Activated T-cell treated with anti-CD3 and anti-CD28 coated beads, Interleukin-2, amount 50 U/mL, for 24 hours (primary cell): ENCODE data around the gene APOBR.
"Not testable (repeated sequence)": the region's sequence is repeated elsewhere in the genome, so short reads cannot be mapped to it uniquely, and the experiment has no call there.

ENCODE experiments used
- DNase-seq: peaks from one replicate; pipeline ENCODE4 v3.0.0-alpha.2; 2020
- H3K27ac Mint-ChIP-seq: 2 replicates; pipeline ENCODE4 v1.8.0; 2020; ENCODE audit warnings: mild to moderate bottlenecking, mixed read lengths
- H3K27me3 Mint-ChIP-seq: 2 replicates; pipeline ENCODE4 v1.8.0; 2020; ENCODE audit warnings: mixed read lengths
- H3K36me3 Mint-ChIP-seq: 2 replicates; pipeline ENCODE4 v1.8.0; 2020; ENCODE audit warnings: low read depth, mixed read lengths
- H3K4me1 Mint-ChIP-seq: 2 replicates; pipeline ENCODE4 v1.8.0; 2020; ENCODE audit warnings: low read depth, mixed read lengths
- H3K4me3 Mint-ChIP-seq: 2 replicates; pipeline ENCODE4 v1.8.0; 2020; ENCODE audit warnings: mild to moderate bottlenecking, moderate library complexity, mixed read lengths
- H3K9me3 Mint-ChIP-seq: 2 replicates; pipeline ENCODE4 v1.8.0; 2020; ENCODE audit warnings: mixed read lengths

The APOBR gene

DNA sequence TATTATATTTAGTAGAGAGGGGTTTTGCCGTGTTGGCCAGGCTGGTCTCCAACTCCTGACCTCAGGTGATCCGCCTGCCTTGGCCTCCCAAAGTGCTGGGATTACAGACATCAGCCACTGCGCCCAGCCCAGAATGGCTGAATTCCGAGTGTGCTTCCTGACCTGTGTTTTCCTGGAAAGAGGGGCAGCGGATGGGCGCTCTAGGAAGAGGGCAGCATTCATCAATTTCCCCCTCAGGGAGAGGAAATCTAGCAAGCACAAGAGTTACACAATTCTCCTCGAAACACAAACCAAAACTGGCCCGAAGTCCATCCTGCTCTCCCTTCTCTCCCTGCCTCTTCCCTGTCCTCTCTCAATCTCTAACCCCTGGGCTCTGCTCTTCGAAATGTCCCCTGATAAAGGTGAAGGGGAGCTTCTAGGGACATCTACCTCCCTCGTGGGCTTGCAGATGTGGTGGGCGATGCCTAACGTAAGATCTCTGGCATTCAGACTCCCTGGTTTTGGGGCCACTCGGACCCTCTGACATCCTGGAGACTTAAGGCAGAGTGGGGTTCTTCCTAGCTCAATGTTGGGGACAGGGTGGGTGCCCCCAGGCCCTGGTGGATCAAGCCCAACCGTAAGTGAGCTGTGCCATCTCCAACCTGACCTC, 11.2 kb downstream of the APOBR start:
- H3K36me3 Mint-ChIP-seq: no peaks in the 10 kb centered on the region
- no peak for DNase-seq
- H3K9me3 Mint-ChIP-seq: no peaks in the 10 kb centered on the region
- H3K27ac Mint-ChIP-seq: no peak overlapping the region
- no peaks in the 10 kb centered on the region for H3K27me3 Mint-ChIP-seq
- peaks cover 19% of the 10 kb centered on the region for H3K4me1 Mint-ChIP-seq
- no peak overlapping the region for H3K4me3 Mint-ChIP-seq

DNA sequence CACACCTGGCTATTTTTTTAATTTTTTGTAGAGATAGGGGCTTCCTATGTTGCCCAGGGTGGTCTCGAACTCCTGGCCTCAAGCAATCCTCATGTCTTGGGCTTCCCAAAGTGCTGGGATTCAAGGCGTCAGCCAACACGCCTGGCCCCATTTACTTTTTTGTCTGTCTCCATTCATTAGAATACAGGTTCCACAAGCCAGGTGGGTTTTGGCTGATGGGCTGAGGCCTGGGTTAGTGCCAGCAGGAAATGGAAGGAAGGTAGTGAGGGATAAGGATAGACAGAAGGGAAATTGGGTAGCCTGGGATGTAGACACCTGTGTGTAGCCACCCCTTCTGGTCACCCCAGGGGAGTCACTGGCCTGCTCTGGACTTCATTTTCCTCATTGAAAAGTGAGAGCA, 16.6 kb downstream of the APOBR start:
- H3K27me3 Mint-ChIP-seq: no peaks in the 10 kb centered on the region
- H3K27ac Mint-ChIP-seq: no peak overlapping the region
- no peaks in the 10 kb centered on the region for H3K9me3 Mint-ChIP-seq
- no peak overlapping the region for H3K4me3 Mint-ChIP-seq
- H3K4me1 Mint-ChIP-seq: peaks cover 17% of the 10 kb centered on the region
- H3K36me3 Mint-ChIP-seq: no peaks in the 10 kb centered on the region
- DNase-seq: no peak

GRCh38 chr16:28511801-28512789, 17.7 kb downstream of the APOBR start:
- no peaks in the 10 kb centered on the region for H3K36me3 Mint-ChIP-seq
- H3K27me3 Mint-ChIP-seq: no peaks in the 10 kb centered on the region
- H3K27ac Mint-ChIP-seq: no peak overlapping the region
- no peaks in the 10 kb centered on the region for H3K9me3 Mint-ChIP-seq
- no peak for DNase-seq
- H3K4me1 Mint-ChIP-seq: peaks cover 13% of the 10 kb centered on the region
- no peak overlapping the region for H3K4me3 Mint-ChIP-seq

DNA sequence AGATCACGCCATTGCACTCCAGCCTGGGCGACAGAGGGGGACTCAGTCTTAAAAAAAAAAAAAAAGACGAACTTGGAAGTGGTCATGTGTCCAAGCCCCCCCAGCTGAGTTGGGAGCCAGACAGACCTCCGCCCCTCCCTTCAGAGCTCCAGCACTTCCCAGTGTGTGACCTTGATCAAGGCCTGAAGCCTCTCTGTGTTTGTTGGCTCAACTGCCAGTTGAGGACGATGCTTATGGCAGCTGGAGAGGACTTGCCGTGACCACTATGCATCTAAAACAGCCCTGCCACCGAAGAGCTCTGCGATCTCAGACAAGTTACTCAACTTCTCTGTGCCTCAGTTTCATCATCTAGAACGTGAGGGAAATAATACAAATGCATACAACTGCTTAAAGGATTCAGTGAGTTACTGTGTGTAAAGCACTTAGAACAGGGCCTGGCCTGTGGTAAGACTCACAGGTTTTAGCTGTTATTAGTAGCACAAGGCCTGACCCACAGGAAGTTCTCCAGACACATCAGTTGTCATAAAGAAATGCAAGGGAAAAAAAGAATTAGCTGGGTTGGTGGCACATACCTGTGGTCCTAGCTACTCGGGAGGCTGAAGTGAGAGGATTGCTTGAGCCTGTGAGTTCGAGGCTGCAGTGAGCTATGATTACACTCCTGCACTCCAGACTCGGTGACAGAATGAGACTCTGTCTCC, 19.2 kb downstream of the APOBR start:
- no peaks in the 10 kb centered on the region for H3K9me3 Mint-ChIP-seq
- no peak overlapping the region for H3K4me3 Mint-ChIP-seq
- no peaks in the 10 kb centered on the region for H3K27me3 Mint-ChIP-seq
- no peak for DNase-seq
- peak overlapping the region; percentile 34 for H3K27ac Mint-ChIP-seq
- no peaks in the 10 kb centered on the region for H3K4me1 Mint-ChIP-seq
- H3K36me3 Mint-ChIP-seq: no peaks in the 10 kb centered on the region

DNA sequence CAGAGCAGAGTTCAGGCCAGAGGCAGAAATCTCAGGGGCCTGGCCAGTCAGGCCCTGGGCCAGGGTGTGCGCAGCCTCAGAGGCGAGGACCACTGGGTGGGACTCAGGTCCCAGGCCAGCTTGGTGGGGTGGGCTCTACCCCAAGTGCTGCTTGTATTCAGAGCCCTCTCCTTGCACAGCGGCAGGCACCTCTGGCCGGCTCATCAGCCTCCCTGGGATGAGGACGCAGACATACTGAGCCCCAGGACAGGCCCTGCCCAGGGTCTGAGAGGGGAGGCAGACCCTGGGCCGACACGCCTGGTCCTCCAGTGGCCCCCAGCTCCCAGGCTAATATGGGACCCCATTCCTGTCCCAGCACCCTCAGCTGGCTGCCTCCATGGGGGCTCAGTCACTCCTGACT, 19.8 kb downstream of the APOBR start:
- no peaks in the 10 kb centered on the region for H3K36me3 Mint-ChIP-seq
- DNase-seq: no peak
- H3K4me1 Mint-ChIP-seq: no peaks in the 10 kb centered on the region
- no peaks in the 10 kb centered on the region for H3K9me3 Mint-ChIP-seq
- no peaks in the 10 kb centered on the region for H3K27me3 Mint-ChIP-seq
- no peak overlapping the region for H3K27ac Mint-ChIP-seq
- no peak overlapping the region for H3K4me3 Mint-ChIP-seq

DNA sequence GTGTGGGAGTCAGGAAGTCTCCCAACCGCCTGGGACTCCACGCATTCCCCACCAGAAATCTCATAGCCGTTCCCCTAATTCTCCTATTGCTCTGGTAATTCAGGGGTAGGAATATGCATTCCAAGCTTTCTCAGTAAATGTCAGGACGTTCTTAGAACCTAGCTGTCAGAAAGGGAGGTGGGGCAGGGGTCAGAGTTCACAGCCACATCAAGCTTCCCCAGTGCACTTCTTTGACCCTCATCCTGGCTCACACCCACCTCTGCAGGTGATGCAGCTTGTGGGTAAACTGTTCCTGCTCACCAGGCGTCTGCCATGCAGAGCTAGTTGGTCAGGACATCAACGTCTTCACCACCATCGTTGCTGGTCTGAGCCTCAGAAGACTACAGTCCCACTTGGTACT, 26.2 kb downstream of the APOBR start:
- H3K27ac Mint-ChIP-seq: no peak overlapping the region
- H3K27me3 Mint-ChIP-seq: no peaks in the 10 kb centered on the region
- no peak for DNase-seq
- H3K4me1 Mint-ChIP-seq: peaks cover 8% of the 10 kb centered on the region
- no peak overlapping the region for H3K4me3 Mint-ChIP-seq
- H3K36me3 Mint-ChIP-seq: no peaks in the 10 kb centered on the region
- H3K9me3 Mint-ChIP-seq: no peaks in the 10 kb centered on the region

GRCh38 chr16:28521436-28521835, 27.0 kb downstream of the APOBR start:
- no peaks in the 10 kb centered on the region for H3K36me3 Mint-ChIP-seq
- H3K4me1 Mint-ChIP-seq: peaks cover 8% of the 10 kb centered on the region
- no peaks in the 10 kb centered on the region for H3K9me3 Mint-ChIP-seq
- no peak for DNase-seq
- no peak overlapping the region for H3K4me3 Mint-ChIP-seq
- H3K27ac Mint-ChIP-seq: no peak overlapping the region
- H3K27me3 Mint-ChIP-seq: no peaks in the 10 kb centered on the region

- H3K27me3 Mint-ChIP-seq: no peaks in the 10 kb centered on the region
- no peaks in the 10 kb centered on the region for H3K9me3 Mint-ChIP-seq
- no peak overlapping the region for H3K27ac Mint-ChIP-seq
- no peak for DNase-seq
- peaks cover 8% of the 10 kb centered on the region for H3K4me1 Mint-ChIP-seq
- no peak overlapping the region for H3K4me3 Mint-ChIP-seq
- H3K36me3 Mint-ChIP-seq: no peaks in the 10 kb centered on the region
Measured at GRCh38 chr16:28522792-28523191, 28.3 kb downstream of the APOBR start.

GRCh38 chr16:28524681-28525171, 30.3 kb downstream of the APOBR start:
- Mint-ChIP-seq H3K36me3 (no peaks in the 10 kb centered on the region), H3K27me3 (no peaks in the 10 kb centered on the region), H3K27ac (no peak overlapping the region), H3K4me3 (no peak overlapping the region), H3K4me1 (peaks cover 8% of the 10 kb centered on the region), H3K9me3 (no peaks in the 10 kb centered on the region)
- no peak for DNase-seq

GRCh38 chr16:28526201-28527099, 32.0 kb downstream of the APOBR start:
- Mint-ChIP-seq H3K27me3 (no peaks in the 10 kb centered on the region), H3K9me3 (no peaks in the 10 kb centered on the region), H3K4me1 (peaks cover 8% of the 10 kb centered on the region), H3K4me3 (no peak overlapping the region), H3K27ac (no peak overlapping the region), H3K36me3 (no peaks in the 10 kb centered on the region)
- DNase-seq: no peak

GRCh38 chr16:28527100-28527785, 32.8 kb downstream of the APOBR start:
- not testable (repeated sequence) for H3K4me1 Mint-ChIP-seq, H3K9me3 Mint-ChIP-seq, H3K36me3 Mint-ChIP-seq, H3K27ac Mint-ChIP-seq, DNase-seq, H3K27me3 Mint-ChIP-seq, H3K4me3 Mint-ChIP-seq

- H3K4me3 Mint-ChIP-seq: no peak overlapping the region
- no peak overlapping the region for H3K27ac Mint-ChIP-seq
- no peaks in the 10 kb centered on the region for H3K9me3 Mint-ChIP-seq
- no peaks in the 10 kb centered on the region for H3K27me3 Mint-ChIP-seq
- H3K4me1 Mint-ChIP-seq: peaks cover 8% of the 10 kb centered on the region
- no peaks in the 10 kb centered on the region for H3K36me3 Mint-ChIP-seq
- no peak for DNase-seq
Measured at GRCh38 chr16:28527985-28528384, 33.5 kb downstream of the APOBR start.

DNA sequence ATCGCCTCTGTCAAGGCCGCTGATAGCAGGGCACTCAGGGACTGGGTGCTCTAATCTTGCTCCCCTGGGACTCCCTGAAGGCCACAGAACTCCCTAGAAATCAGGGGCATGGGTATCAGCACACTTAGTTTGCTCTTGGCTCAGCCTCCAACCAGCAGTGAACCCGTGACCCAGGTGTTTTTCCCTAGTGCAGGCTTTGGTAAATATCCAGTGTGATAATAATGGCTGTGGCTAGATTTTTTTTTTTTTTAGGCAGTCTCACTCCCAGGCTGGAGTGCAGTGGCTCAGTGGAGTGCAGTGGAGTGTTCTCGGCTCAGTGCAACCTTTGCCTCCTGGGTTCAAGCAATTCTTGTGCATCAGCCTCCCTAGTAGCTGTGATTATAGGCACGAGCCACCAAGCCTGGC, 34.0 kb downstream of the APOBR start:
- peaks cover 9% of the 10 kb centered on the region for H3K4me1 Mint-ChIP-seq
- no peaks in the 10 kb centered on the region for H3K9me3 Mint-ChIP-seq
- H3K27me3 Mint-ChIP-seq: no peaks in the 10 kb centered on the region
- H3K4me3 Mint-ChIP-seq: no peak overlapping the region
- H3K27ac Mint-ChIP-seq: no peak overlapping the region
- no peak for DNase-seq
- H3K36me3 Mint-ChIP-seq: no peaks in the 10 kb centered on the region
